Measurements from ENCODE around the gene NDUFA13.

The NDUFA13 gene

GRCh38 chr19:19550972-19551852 lies 35.2 kb downstream of the NDUFA13 start:
- Histone ChIP-seq H4K20me1 (no peaks in the 10 kb centered on the region), H3K4me3 (no peak overlapping the region), H3K27me3 (no peaks in the 10 kb centered on the region), H3K4me1 (peaks cover 17% of the 10 kb centered on the region), H3K4me2 (peak overlapping the region; percentile 47), H3K27ac (peak overlapping the region; percentile 63; the same call in 1 of the 2 replicates), H3K9ac (no peak overlapping the region), H3K9me3 (no peaks in the 10 kb centered on the region), H3K36me3 (no peaks in the 10 kb centered on the region)
- TF ChIP-seq Cebpa-rat (IDR thresholded peaks at IDR 0.05) = no peak

GRCh38 chr19:19551853-19552192 lies 35.8 kb downstream of the NDUFA13 start:
- H3K9me3 ChIP-seq = no peaks in the 10 kb centered on the region
- H3K27ac ChIP-seq = peak overlapping the region; percentile 63; the same call in 1 of the 2 replicates

GRCh38 chr19:19552798-19553197 lies 36.8 kb downstream of the NDUFA13 start:
- no peaks in the 10 kb centered on the region for H4K20me1 ChIP-seq

More at GRCh38 chr19:19551853-19552192, 35.8 kb downstream of the NDUFA13 start:
- Histone ChIP-seq H4K20me1 (no peaks in the 10 kb centered on the region), H3K4me2 (peak overlapping the region; percentile 47), H3K9ac (no peak overlapping the region), H3K27me3 (no peaks in the 10 kb centered on the region), H3K4me1 (peaks cover 12% of the 10 kb centered on the region), H3K4me3 (no peak overlapping the region), H3K36me3 (no peaks in the 10 kb centered on the region)
- no peak for TF ChIP-seq Cebpa-rat (IDR thresholded peaks at IDR 0.05)

DNA sequence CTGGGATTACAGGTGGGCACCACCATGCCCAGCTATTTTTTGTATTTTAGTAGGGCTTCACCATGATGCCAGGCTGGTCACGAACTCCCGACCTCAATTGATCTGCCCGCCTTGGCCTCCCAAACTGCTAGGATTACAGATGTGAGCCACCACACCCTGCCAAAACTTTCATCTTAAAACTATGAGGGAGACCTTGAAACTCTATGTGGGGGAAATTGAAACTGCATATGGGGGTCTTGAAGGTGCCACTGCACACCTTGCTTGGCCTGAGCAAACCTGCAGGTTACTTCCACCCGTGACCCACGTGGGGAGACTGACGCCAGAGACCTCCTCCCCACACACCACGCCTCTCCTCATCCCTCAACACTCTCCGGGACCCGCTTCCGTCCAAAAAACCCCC lies 37.6 kb downstream of the NDUFA13 start:
- Histone ChIP-seq H3K9ac (no peak overlapping the region), H3K4me2 (no peak overlapping the region), H3K27ac (no peak overlapping the region), H4K20me1 (no peaks in the 10 kb centered on the region), H3K4me1 (peaks cover 22% of the 10 kb centered on the region), H3K4me3 (no peak overlapping the region), H3K36me3 (no peaks in the 10 kb centered on the region), H3K9me3 (no peaks in the 10 kb centered on the region), H3K27me3 (no peaks in the 10 kb centered on the region)
- no peak for TF ChIP-seq Cebpa-rat (IDR thresholded peaks at IDR 0.05)

More at GRCh38 chr19:19552798-19553197, 36.8 kb downstream of the NDUFA13 start:
- no peak for TF ChIP-seq Cebpa-rat (IDR thresholded peaks at IDR 0.05)
- Histone ChIP-seq H3K27me3 (no peaks in the 10 kb centered on the region), H3K4me1 (peaks cover 13% of the 10 kb centered on the region), H3K4me2 (no peak overlapping the region), H3K4me3 (no peak overlapping the region), H3K9me3 (no peaks in the 10 kb centered on the region), H3K27ac (no peak overlapping the region), H3K9ac (no peak overlapping the region), H3K36me3 (no peaks in the 10 kb centered on the region)

DNA sequence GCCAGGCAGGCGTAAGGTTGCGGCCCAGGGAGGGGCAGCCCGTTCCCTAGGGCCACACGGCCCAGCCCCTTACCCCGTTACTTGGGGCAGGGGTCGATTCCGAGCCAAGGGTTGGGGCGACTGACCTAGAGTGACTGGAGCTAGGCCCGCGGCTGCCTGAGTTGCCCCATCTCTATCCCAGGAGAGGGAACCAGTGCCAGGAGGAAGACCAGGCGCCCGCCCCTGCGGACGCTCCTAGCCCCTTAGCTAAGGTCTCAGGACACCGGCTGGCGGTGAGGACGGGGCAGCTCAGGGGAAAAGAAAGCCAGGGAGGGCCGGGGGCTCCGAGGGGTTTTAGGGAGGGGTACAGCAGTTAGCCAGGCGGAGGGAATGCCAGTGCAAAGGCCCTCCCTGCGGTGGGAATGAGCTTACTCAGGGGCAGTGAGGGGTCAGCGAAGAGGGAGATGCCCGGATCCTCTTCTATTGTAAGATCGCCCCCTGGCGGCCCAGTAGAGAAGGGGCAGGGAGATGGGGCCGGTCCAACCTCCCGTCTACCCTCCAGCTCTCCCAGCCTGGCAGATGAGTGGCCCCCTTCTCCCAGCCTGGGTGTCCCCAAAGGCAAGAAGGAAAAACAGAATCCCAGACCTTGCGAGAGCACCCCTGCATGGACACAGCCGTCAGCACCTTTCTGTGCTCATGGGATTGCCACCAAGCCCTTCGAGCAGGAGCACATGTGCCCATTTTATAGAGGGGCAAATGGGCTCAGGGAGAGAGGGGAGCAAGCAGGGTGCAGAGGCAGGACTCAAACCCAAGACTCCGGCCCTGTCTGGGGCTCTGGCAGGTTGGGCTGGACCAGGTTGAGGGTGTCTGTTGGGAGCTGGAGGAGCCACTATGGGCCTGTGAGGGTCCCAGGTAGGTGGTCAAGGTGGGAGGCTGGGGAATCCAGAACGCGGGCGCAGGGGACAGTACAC lies 38.3 kb downstream of the NDUFA13 start:
- H3K27me3 ChIP-seq = no peaks in the 10 kb centered on the region
- no peak overlapping the region for H3K9ac ChIP-seq
- H3K4me3 ChIP-seq = no peak overlapping the region
- H3K36me3 ChIP-seq = no peaks in the 10 kb centered on the region
- peaks cover 29% of the 10 kb centered on the region for H3K4me1 ChIP-seq
- H4K20me1 ChIP-seq = no peaks in the 10 kb centered on the region
- no peak overlapping the region for H3K27ac ChIP-seq
- H3K4me2 ChIP-seq = no peak overlapping the region
- TF ChIP-seq Cebpa-rat (IDR thresholded peaks at IDR 0.05) = no peak
- H3K9me3 ChIP-seq = no peaks in the 10 kb centered on the region

- H3K4me3 ChIP-seq = no peak overlapping the region
- no peak overlapping the region for H3K27ac ChIP-seq
- H3K27me3 ChIP-seq = no peaks in the 10 kb centered on the region
- peak overlapping the region; percentile 43 for H3K4me2 ChIP-seq
- no peaks in the 10 kb centered on the region for H3K9me3 ChIP-seq
- H3K4me1 ChIP-seq = peaks cover 26% of the 10 kb centered on the region
- no peak overlapping the region for H3K9ac ChIP-seq
- H4K20me1 ChIP-seq = no peaks in the 10 kb centered on the region
- TF ChIP-seq Cebpa-rat (IDR thresholded peaks at IDR 0.05) = no peak
- H3K36me3 ChIP-seq = peaks cover under 1% of the 10 kb centered on the region; the same call in 1 of the 2 replicates
These were observed 42.0 kb downstream of the NDUFA13 start for GRCh38 chr19:19558055-19558454.

DNA sequence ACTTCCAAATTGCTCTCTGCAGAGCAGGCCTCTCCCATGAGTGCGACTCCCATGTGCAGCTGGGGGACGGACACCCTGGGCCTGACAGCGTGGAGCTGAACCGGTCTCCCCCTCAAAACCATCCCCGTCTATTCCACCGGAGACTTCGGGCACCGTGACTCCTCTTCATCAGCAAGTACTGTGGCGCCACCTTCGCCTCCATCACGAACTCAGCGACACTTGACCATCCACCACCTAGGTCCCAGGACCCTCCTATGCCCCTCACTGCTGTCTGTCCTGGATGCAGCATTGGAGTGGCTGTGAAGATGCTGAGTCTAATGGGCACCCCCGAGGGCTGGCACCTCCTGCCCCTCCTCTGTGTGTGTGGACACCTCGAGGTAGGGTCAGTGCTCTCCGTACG lies 42.6 kb downstream of the NDUFA13 start:
- Histone ChIP-seq H3K4me3 (no peak overlapping the region), H3K27ac (no peak overlapping the region), H3K4me2 (peak overlapping the region; percentile 51; the same call in 1 of the 2 replicates), H3K36me3 (peaks cover 5% of the 10 kb centered on the region; the same call in 1 of the 2 replicates), H3K4me1 (peaks cover 26% of the 10 kb centered on the region), H3K9me3 (no peaks in the 10 kb centered on the region), H3K9ac (no peak overlapping the region), H3K27me3 (no peaks in the 10 kb centered on the region), H4K20me1 (no peaks in the 10 kb centered on the region)
- TF ChIP-seq Cebpa-rat (IDR thresholded peaks at IDR 0.05) = no peak

DNA sequence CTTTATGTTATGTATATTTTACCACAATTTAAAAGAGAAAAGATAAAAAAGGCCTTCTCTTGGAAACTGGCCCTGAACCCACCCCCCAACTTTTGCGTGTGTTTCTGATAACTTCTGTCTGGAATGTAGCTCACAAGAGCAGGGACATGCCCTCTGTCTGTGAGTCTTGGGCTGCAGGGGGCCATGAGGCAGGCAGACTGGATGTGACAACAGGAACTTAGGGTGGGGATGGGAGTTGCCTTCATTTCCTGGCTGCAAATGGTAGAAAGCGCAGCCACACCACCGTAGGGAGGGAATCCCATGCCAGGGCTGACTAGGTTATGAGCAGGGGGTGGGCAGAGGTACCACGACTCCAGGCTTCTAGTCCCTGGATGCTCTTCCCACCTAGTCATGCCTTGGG lies 43.9 kb downstream of the NDUFA13 start:
- Histone ChIP-seq H3K9ac (no peak overlapping the region), H3K4me3 (no peak overlapping the region), H3K4me1 (peaks cover 26% of the 10 kb centered on the region), H3K4me2 (peak overlapping the region; percentile 51; the same call in 1 of the 2 replicates), H3K27me3 (no peaks in the 10 kb centered on the region), H3K27ac (0 out of 2 replicates have a peak overlapping the region, but pooled peaks have one; percentile 9), H3K36me3 (peaks cover 11% of the 10 kb centered on the region; the same call in 1 of the 2 replicates), H3K9me3 (no peaks in the 10 kb centered on the region), H4K20me1 (no peaks in the 10 kb centered on the region)
- no peak for TF ChIP-seq Cebpa-rat (IDR thresholded peaks at IDR 0.05)

GRCh38 chr19:19561946-19562664 lies 46.1 kb downstream of the NDUFA13 start:
- Histone ChIP-seq H4K20me1 (no peaks in the 10 kb centered on the region), H3K27me3 (no peaks in the 10 kb centered on the region), H3K27ac (no peak overlapping the region), H3K9me3 (no peaks in the 10 kb centered on the region), H3K9ac (no peak overlapping the region), H3K36me3 (peaks cover 16% of the 10 kb centered on the region; the same call in 1 of the 2 replicates), H3K4me1 (peaks cover 26% of the 10 kb centered on the region), H3K4me3 (no peak overlapping the region), H3K4me2 (no peak overlapping the region)
- TF ChIP-seq Cebpa-rat (IDR thresholded peaks at IDR 0.05) = no peak
